ENCODE data around the gene NOC4L. TPM values are rescaled to one million over a fixed set of nuclear protein-coding genes. Genes with fewer than 3 reads are reported as not detected.
"Not testable (repeated sequence)": the region's sequence is repeated elsewhere in the genome, so short reads cannot be mapped to it uniquely, and the experiment has no call there.

NOC4L gene
- total RNA-seq, 1 experiment from 2014 or later: 22.8 TPM

DNA sequence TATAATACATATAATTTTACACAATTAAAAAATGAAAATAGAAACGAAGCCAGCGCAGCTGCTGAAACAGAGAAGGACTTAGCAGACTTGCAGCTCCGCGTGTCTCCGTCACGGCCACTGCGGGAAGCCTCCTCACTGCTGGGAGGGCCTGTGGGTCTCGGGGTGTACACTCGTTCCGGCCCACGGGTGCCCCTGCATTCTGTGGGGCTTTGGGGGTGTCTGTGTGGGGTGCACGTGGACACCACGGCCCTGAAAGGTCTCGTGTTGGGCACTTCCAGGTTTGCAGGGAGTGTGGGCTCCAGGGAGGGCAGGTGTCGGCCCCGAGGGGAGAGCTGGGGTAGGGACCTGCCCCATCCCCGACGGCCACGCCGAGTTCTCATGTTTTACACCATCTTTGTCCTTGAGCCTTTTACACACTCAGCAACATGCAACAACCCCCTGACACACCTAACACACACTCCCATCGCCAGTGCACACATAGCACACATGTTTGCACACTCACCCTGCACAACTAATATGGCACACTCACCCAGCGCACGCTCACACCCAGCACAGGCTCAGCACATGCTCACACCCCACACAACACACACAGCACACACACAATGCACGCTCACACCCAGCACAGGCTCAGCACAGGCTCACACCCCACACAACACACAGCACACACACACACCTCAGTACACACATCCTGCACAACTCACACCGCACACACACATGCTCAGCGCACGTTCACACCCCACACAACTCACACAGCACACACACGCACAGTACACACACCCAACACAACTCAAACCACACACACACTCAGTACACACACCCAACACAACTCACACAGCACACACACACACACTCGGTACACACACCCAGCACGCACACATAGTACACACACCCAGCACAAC, 36.6 kb downstream of the NOC4L start:
- no peak for DNase-seq (ENCODE audit: low read depth)

DNA sequence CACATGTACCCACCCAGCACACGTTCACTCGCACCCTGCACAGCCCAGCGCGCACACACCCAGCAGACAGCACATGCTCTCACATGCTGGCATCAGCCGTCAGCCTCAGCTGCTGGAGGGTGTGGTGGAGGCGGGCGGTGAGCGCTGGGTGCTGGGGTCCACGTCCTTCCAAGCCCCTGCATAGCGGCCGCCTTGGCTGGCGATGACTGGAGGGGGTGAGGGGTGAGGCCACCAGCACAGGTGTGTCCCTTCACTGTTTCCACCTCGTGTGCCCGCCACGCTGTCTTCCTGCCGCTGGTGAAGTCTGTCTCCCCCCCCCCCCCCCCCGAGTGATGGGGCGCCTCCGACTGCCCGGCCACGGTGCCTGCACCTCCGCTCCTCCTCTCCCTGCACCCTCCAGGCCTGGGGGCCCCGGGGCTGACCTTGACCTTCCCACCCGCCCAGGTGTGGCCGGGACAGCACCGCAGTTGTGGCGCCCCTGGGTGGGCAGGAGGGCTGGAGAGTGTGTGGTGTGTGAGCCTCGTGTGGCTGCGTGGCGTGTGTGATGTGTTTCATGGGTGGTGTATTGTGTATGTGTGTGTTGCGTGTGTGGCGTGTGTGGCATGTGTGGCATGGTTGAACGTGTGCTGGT, 37.4 kb downstream of the NOC4L start:
- no peak for DNase-seq (ENCODE audit: low read depth)

DNA sequence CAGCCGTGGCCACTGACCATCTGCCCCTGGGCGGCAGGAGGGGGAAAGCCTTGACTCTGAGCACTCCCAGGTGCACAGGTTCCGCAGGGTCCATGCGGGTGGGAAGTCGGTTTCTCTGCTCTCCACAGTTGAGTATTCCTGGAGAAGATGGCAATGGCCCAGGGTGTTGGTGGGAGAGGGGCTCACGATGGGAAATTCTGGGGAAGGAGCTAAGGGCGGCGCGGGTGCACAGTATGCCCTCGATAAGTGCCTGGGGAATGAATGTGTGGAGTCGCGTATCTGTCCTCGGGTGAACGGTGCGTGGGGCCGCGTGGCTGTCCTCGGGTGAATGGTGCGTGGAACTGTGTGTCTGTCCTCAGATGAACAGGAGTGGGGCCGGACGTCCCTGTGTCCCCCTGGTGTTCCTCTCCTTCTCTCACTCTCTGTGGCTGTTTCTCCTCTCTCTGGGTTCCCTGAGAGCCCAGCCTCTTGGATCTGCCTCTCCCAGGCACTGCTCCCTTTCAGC, 38.0 kb downstream of the NOC4L start:
- DNase-seq (ENCODE audit: low read depth): no peak

DNA sequence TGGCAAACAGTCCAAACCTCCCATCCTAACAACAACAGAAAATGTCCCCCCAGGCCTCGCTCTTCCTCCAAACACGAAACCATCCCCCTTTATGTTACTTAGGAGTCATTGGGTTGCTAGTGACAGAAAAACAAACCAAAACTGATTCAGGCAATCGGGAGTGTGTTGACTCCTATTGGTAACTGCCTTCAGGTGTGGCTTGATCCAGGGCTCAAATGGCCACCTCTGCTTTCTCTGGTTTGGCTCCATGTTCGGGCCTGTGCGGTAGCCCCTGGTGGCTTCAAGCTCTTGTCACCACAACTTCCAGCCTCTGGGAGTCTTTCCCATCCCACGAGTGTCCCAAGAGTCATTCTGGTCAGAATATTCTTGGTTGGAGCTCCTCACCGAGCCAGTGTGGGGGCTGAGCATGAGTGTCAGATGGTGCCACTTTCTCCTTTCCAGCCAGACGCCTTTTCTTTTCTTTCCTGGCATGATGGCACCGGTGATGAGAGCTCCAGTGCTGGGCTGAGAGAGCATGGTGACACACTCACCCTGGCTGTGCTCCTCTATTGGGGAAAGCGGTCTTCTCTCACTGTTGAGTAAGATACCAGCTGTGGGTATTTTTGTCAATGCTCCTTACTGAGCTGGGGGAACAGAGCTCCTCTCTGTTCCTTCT, 38.6 kb downstream of the NOC4L start:
- no peak for DNase-seq (ENCODE audit: low read depth)

DNA sequence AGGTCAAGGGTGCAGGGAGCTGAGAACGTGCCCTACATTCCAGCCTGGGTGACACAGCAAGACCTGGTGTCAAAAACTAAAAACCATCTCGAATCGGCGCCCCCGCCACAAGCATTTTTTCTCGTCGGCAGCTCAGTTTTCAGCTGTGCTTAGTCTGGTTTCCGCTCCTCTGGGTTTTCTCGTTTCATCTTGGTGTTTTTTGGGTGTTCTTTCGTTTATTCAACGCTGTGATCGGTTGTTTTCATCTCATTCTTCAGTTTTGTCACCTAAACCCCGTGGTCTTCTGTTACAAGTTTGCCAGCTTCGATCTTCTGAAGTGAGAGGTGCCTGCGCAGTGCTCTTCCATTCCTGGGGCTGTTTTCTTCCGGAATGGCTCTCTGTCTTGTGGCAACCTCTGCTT, 41.4 kb downstream of the NOC4L start:
- DNase-seq (ENCODE audit: low read depth): no peak

DNA sequence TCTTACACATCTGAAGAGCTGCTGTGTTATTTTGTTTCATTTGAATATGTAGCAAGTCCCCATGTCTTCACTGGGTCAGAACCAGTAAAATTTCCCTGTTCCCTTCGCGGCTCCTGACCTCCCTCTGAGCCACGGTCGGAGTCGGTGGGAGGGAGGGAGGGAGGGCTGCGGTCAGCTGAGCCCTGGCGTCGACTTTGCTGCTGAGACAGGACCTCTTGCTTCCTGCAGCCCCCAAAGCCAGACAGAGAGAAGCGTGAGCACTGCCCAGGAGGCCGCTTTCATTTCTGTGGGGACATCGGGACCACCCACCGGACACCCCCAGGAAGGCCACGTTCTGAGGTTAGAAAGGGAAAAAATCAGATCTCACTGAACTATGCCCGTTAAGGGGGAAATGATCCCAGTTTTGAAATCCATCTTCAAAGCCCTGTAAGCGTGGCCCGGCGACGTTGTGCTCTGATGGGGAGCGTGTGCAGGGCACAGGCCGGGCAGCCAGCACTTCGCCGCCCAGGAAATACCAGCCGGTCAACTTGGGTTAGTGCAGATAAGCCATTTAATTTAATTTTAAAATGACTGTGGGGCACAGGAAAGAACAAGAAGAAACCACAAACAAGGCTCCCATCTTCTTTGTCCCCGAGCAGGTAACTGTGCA, 42.1 kb downstream of the NOC4L start:
- no peak for DNase-seq (ENCODE audit: low read depth)

DNA sequence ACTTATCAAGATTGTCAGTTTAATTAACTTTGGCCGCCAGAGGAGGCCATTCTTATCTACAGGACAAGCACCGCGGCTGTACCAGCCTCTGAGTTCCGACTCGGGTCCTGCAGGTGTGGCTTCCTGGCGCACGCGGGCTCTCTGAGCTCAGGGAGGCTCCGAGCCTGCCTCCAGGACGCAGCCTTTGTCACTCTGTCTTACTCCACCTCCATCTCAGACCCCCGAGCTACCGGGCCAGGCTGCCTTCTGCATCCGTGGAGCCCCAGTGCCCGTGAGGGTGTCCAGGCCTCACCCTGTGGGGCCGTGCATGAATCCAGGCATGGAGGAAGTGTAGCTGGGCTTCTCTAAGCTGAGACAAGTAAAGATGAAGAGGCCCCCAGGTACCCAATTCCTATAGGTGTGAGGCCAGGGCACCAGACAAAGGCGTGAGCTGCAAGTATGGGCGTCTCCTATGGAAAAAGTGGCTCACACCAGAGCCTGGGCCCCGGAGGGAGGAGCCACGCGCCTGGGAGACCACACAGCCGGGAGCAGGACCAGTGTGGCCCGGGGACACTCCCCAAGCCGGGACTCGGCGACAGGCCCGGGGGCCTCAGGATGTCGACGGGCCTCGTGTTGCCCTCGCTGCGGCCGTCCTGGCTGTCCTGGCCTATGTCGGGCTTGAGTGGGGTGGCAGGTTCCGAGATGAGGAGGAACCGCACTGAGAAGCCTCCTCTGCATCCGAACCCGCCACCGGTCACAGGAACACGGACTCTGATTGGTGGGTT, 42.8 kb downstream of the NOC4L start:
- DNase-seq (ENCODE audit: low read depth): no peak

DNA sequence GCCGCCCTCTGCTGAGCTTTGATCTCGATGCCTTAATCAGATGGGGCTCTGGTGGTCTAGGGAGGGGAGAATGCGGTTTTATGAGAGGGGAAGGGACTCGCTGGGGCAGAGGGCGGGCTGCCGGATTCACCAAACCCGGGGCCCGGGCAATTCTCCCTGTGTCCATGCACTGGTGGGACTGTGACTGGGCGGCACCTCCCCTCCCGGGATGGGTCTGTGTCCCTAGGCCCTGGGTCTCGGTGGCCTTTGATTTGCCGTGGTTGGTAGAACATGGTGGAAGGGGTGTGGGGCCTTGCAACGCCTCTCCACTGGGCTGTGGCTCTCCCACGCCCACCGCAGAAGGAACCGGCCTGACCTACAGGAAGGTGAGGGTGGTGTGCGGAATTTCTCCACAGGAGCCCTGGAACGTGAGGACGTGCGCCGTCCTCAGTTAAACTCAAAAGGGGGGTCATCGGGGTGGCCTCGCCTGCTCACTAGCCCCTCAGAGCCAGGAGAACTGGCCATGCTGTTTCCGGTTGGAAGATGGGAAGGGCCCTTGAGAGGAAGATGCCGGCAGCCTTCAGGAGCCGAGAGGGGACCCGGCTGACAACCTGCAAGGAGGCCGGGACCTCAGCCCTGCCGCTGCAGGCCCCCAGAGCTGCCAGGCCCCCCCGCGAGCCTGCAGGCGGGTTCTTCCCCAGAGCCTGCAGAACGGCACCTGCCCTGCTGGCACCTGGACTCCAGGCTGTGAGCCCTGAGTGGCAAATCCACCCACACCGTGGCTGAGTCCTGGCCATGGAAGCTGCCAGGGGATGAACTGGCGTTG, 43.6 kb downstream of the NOC4L start:
- DNase-seq (ENCODE audit: low read depth): no peak

DNA sequence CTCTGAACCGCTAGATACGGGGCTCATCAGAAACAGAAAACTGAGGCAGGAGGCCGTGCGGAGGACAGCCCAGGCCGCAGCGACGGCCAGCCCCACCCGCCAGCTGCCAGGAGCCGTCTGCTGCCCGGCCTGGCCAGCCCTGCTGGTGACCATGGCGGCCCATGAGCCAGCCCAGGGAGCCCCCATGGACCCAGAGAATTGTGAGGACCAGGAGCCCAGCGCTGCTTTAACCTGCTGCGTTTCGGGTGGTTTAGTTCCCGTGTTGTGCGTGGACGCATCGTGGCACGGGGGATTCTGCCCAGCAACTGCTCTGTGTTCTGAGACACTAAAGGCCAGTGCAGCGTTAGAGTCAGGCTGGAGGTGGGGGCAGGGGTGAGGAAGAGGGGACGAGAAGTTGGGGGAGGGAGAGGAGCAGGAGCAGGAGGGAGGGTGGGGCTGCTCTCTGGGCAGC, 44.2 kb downstream of the NOC4L start:
- DNase-seq (ENCODE audit: low read depth): no peak

DNA sequence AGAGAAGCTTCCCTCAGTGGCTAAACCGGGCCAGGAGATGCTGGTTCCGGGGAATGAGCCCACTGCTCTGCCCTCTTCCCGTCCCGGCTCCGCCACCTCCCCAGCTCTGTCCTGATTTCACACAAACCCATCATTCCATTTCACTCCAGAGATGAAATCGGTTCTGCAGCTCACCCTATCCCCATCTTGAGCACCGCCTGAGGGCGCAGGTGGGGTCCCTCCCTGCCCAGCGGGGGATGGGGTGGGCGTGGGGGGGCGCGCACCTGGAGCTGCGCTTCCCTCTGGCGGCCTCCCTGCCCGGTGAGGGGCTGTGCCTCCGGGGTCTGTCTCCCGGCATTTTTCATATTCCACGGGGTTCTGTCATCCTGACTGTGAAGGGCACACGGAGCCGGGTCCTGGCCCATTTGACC, 44.7 kb downstream of the NOC4L start:
- DNase-seq (ENCODE audit: low read depth): no peak

DNA sequence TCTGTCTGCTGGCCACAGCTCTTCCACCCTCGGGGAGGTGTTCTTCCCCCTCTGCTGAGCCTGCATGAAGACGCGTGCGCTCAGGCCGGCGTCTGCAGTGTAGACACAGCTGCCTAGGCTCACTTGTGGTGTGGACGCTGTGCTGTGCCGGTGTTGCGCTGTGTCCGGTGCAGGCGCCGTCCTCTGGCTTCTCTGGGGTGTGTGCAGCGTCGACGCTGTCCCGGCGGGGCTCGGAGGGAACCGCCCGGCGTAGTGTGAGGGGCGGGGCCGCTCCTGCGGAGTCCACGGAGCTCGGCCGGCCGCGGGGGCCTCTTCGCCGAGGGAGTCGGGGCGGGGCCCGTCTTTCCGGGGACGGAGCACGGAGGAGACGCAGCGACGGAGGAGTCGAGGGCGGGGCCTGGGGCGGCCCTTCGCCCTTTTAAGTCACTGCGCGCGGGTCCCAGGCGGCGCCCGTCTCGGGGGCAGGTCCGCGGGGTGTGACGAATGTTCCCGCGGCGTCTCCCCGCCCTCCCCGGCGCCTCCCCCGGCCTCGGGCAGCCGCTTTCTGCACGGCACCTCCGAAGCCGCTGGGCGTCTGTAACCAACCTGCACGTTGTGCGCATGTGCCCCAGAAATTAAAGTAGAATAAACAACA, 45.2 kb downstream of the NOC4L start:
- peak; percentile 79 for DNase-seq (ENCODE audit: low read depth)

DNA sequence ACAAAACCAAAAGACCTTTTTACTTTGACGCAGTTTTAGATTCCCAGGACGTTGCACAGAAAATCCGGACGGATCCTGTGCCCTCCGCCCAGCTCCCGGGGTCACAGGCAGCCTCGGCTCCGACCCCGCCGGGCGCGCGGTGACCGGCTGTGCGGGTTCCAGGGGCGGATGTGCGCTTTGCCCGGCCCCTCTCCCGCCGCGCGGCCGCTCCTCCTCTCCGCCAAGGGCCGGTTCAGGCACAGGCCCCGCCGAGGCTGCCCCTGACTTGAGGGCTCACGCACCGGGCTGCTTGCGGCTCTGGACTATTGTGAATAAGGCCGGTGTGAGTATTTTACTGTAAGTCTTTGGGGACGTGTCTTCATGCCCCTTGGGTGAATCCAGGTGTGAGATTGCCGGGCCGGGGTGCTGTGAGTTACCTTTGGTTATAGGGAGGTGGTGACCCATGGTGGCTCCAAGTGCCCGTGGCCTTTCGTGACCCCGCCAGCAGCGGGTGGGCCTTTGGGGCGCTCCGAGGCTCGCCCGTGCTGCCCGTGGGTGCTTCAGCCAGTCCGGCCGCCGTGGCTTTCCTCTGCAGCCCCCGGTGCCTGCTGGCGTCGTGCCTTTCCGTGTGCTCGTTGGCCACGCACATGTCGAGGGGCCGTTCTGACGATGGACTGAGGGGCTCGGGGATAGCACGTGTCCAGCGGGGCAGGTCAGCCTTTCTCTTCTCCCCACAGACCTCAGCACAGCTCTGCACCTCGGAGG, 45.9 kb downstream of the NOC4L start:
- DNase-seq (ENCODE audit: low read depth): no peak

DNA sequence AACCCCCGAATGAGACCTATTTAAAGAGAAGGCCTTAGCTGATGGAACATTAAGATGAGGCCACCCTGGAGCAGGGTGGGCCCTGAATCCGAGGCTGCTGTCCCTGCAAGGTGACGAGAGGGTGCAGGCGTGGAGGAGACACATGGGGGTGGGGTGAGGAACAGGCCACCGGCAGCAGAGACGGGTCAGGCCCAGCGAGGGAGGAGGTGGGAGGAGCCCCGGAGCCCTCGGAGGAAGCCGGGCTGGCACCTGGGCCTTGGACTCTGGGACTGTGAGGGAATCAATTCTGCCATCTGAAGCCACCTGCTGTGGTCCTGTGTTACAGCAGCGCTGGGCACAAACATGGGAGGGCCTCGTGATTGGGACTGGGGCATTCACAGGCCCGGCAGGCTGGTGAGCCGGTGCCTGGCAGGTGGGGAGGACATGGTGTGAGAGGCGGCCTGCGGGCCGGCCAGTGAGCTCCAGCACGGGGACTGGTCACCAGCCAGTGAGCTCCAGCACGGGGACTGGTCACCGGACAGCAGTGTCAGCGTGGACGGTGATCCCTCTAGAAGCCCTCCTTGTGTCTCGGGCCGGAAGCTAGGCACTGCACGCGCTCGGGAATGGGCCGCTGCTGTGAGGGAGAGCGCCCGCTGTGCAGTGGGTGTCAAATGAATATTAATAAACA, 46.7 kb downstream of the NOC4L start:
- no peak for DNase-seq (ENCODE audit: low read depth)

DNA sequence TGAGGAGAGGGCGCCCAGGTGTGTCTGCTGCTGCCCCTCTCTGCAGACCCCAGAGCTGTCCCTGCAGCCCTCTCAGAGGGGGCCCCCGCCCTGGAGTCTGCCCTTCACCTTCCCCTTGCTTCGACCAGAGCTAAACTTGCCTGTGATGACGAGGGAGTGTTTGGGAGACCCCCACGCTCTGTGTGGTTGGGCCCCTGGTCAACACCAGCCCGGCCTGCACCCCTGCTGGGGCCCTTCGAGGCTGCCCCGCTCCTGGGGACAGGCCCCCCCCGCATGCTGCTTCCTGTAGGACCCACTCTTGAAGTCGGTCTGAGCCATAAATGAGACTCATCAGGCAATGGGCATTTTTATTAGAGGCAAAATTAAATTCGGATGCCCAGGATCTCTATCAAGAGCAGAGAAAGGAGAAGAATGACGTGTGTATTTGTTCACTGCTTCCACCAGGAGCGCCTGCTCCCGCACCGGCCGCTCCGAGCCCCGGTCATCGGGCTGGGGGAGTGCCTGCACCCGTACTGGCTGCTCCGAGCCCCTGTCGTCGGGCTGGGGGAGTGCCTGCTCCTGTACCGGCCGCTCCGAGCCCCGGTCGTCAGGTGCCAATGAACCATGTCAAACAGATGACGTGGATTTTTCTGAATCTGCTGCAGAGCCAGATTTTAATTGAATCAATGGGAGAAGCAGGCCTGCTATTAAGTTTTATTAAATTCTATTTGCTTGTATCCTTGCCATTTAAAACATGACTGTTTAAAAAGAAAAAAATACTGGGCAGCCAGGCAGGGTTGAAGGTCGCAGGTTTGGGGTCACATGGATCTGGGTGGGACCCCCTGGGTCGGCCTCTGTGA, 47.7 kb downstream of the NOC4L start:
- DNase-seq (ENCODE audit: low read depth): no peak

DNA sequence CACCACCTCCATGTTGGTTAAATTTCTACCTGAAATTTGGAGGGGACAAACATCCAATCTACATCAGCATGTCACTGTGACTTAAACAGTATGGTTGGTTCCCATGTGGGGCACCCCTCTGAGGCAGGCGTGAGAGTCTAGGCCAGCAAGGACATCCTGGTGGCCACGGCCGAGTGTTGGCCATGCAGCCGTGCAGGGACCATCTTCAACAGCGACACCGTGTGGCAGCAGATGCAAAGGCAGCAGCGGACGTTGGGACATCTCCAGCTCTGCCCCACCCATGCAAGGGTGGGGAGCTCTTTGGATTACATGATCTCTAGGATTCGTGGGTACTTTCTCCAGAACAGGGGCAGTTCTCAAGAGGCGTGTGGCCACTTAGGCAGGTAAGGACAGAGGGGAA, 49.8 kb downstream of the NOC4L start:
- DNase-seq (ENCODE audit: low read depth): no peak

DNA sequence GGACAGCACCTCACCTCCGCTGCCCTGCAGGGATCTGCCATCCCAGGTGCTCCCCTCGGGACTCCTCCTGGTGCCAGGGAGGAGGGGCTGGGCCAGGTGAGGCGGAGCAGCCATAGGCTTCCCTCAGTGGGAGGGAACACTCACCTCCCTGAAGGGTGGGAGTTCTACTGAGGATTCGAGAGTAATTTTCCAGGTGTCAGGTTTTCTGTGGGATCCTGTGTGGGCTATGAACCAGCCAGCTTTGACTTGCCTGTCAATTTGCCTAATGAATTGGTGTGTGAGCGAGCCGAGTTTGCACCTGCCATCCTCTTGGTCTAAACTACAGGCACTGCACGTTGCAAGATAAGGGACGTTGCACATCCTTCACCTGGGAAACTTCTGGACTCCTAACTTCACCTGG, 50.3 kb downstream of the NOC4L start:
- no peak for DNase-seq (ENCODE audit: low read depth)

DNA sequence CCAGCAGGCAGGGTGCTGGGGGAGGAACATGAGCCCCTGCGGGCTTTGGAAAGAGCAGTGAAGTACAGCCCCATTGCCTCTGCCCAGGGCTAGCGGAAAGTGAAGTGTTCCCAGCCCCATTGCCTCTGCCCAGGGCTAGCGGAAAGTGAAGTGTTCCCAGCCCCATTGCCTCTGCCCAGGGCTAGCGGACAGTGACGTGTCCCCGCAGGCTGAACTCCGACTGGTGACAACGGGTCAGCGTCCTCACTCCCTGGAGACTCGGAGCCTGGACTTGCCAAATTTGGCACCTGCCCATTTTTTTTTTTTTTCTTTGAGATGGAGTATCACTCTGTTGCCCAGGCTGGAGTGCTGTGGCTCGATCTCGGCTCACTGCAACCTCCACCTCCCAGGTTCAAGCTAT, 51.0 kb downstream of the NOC4L start:
- not testable (repeated sequence) for DNase-seq (ENCODE audit: low read depth)

Data from LHCN-M2 (cell line).